HG03139 (cell line): ENCODE data around the gene MARVELD2.

Experiments
- ATAC-seq: cut with Tn5 transposase; IDR thresholded peaks from one replicate; pipeline ENCODE4 v1.9.1; 2021; ENCODE audit not compliant: unreplicated experiment

The MARVELD2 gene

DNA sequence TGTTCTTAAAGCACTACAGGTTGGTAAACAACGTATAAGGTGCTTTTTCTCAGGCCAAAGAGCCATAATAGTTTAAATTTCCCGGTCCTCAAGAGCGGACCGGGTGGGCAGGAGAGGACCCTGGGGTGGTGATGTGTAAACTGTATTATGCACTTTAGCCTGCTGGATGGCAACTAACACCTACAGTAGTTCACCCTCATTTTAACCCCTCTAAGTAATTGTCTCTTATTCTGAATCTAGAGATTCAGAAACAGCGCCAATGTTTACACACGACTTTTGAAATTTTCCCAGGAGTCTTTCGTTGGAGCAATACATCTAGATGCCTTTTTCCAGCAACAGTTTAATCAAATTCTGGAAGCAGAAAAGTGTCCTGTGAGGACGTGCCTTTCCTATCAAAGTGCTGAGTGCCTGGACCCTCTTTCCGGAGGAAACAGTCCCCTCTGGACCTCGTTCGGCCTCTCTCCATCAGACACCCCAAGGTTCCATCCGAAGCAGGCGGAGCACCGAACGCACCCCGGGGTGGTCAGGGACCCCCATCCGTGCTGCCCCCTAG, 77.0 kb downstream of the MARVELD2 start:
- ATAC-seq, result no peak

DNA sequence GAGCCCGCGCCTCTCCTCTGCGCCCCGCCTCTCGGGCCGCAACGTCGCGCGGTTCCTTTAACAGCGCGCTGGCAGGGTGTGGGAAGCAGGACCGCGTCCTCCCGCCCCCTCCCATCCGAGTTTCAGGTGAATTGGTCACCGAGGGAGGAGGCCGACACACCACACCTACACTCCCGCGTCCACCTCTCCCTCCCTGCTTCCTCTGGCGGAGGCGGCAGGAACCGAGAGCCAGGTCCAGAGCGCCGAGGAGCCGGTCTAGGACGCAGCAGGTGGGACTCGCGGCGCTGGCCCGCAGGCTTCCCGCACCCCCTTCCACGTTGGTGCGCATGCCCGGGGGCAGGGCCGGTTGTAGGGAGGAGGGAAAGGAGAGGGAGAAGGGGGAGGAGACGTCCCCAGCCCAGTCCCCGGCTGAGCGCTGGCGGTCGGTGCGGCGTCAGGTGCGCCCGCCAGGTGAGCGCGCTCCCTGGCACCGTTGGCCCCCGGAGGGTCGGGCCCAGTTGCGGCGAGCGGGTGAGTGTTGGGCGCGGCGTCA, 77.5 kb downstream of the MARVELD2 start, which contains the start of gene OCLN:
Gene OCLN, plus strand, starts transcription at position 400 of the 532 bp plus-strand sequence. CDS start 11,455 bp downstream, outside the sequence.
- ATAC-seq, result no peak

GRCh38 chr5:69492923-69493395, 78.0 kb downstream of the MARVELD2 start:
- ATAC-seq, result no peak

DNA sequence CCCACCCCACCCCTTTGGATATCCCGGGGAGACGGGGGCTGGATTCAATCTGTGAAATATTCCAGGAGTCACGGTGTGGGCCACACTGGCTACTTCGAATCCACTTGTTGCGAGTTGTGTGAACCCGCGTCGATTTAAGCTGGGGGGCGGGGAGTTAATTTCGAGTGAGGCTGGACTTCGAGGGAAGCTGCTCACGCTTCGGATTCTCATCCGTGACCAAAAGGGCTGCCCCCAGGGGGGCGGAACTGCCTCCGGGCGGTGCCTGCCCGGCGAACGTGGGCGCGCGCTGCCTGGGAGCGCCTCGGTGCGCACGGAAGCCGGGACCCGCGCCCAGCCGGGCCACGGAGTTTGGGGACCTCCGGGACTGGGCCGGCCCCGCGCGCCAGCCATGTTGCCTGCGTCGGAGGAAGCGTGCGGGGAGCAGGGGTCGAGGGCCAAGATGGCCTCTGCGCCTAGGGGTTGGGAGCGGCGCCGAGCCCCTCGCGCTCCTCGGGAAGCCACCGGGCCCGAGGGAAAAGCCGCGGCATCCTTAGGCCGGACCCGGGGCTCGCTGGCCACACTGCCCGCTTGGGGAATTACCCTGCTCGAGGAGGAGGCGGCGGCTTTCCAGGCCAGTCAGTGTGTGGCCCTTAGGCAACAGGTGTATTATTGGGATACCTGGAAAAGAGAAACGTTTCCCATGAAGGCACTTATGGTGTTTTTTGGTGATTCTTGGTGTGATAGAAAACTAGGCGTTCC, 78.6 kb downstream of the MARVELD2 start:
- ATAC-seq, result no peak
